K562 (cell line): ENCODE results near the gene CYS1. TPM values are rescaled to one million over a fixed set of nuclear protein-coding genes. Genes with fewer than 3 reads are reported as not detected.
A peak's percentile ranks its signal among the peaks of the same experiment; 100 is the strongest.

Experiments
- CREM ChIP-seq: IDR thresholded peaks from 2 replicates; pipeline ENCODE4 v1.6.1; 2014; ENCODE audit warnings: antibody characterized with exemption, low read depth
- DACH1 ChIP-seq: fragments of 450-650 bp; IDR thresholded peaks from 2 replicates; pipeline ENCODE4 v1.6.1; 2018; ENCODE audit not compliant: partially characterized antibody
- GMEB1 ChIP-seq: fragments of 250-450 bp; sonication (Bioruptor Pico); IDR thresholded peaks from 2 replicates; pipeline ENCODE4 v1.4.0; 2020; ENCODE audit warnings: mild to moderate bottlenecking
- MAX ChIP-seq: sonication (generic); formaldehyde crosslinking; IDR thresholded peaks from 2 replicates; pipeline ENCODE4 v1.9.0; 2022; ENCODE audit warnings: mild to moderate bottlenecking, missing genetic modification reagents
- MAZ ChIP-seq, 2 experiments: fragments of 450-650 bp in 1 of 2; sonication (generic) in 1 of 2; formaldehyde crosslinking; IDR thresholded peaks in 1 of 2; conservative IDR thresholded peaks in 1 of 2; 2 replicates each; pipeline versions ENCODE4 v1.4.0 to v1.5.0; 2020; ENCODE audit warnings: mild to moderate bottlenecking in 1 of 2, missing genetic modification reagents in 1 of 2
- SMAD3 ChIP-seq: fragments of 450-650 bp; formaldehyde crosslinking; conservative IDR thresholded peaks from 2 replicates; pipeline ENCODE4 v1.4.0; 2020; ENCODE audit warnings: mild to moderate bottlenecking
- SMAD4 ChIP-seq: fragments of 250-450 bp; sonication (Bioruptor Pico); conservative IDR thresholded peaks from 2 replicates; pipeline ENCODE4 v1.8.0; 2021; ENCODE audit warnings: inconsistent platforms, mild to moderate bottlenecking, moderate library complexity
- SUPT5H ChIP-seq: fragments of 450-650 bp; IDR thresholded peaks from 2 replicates; pipeline ENCODE4 v1.6.1; 2016
- THRB ChIP-seq: fragments of 450-650 bp; formaldehyde crosslinking; conservative IDR thresholded peaks from 2 replicates; pipeline ENCODE4 v1.4.0; 2022; ENCODE audit warnings: mild to moderate bottlenecking, missing genetic modification characterization
- ZNF175 ChIP-seq: fragments of 200-800 bp; sonication (Bioruptor generic); IDR thresholded peaks from 2 replicates; pipeline ENCODE4 v1.6.1; 2016; ENCODE audit warnings: low read depth, mild to moderate bottlenecking, missing genetic modification characterization, missing compliant biosample characterization
- ZNF263 ChIP-seq: sonication (generic); formaldehyde crosslinking; IDR thresholded peaks from 2 replicates; pipeline ENCODE4 v1.8.0; 2022; ENCODE audit warnings: mild to moderate bottlenecking, missing genetic modification reagents, borderline replicate concordance
- ZNF3 ChIP-seq: fragments of 250-450 bp; sonication (Bioruptor Pico); IDR thresholded peaks from 2 replicates; pipeline ENCODE4 v1.5.0; 2021; ENCODE audit warnings: mild to moderate bottlenecking, moderate library complexity
- ZNF316 ChIP-seq: fragments of 450-650 bp; IDR thresholded peaks from 2 replicates; pipeline ENCODE4 v1.6.1; 2016
- ZNF41 ChIP-seq: fragments of 250-450 bp; sonication (Bioruptor Pico); conservative IDR thresholded peaks from 2 replicates; pipeline ENCODE4 v1.4.0; 2020; ENCODE audit warnings: mild to moderate bottlenecking
- ZNF589 ChIP-seq: fragments of 200-800 bp; sonication (Bioruptor generic); IDR thresholded peaks from 2 replicates; pipeline ENCODE4 v1.6.1; 2016; ENCODE audit warnings: low read depth, missing genetic modification characterization, missing compliant biosample characterization
- polyA plus RNA-seq, 8 experiments: library from polyadenylated mRNA; depleted of rRNA in 4 of 8; stranded (reverse) in 5 of 8; unstranded in 3 of 8; fragments of >200 nt; fragmentation: Nextera tagmentation in 2 of 8; fragmentation: Illumina TruSeq in 1 of 8; extraction: Ambion mirVana in 2 of 8; extraction: Trizol in 1 of 8; gene quantifications; 2 replicates each; pipeline versions ENCODE4 v1.2.1 to v1.2.3, GENCODE V29; 2011 to 2014; ENCODE audit warnings: inconsistent platforms in 1 of 8, missing spikeins in 1 of 8
- total RNA-seq, 7 experiments: library from RNA; depleted of rRNA in 6 of 7; stranded (reverse); fragments of >200 nt in 6 of 7; fragmentation: Illumina TruSeq in 2 of 7; extraction: Trizol in 2 of 7; gene quantifications; 2 replicates each; pipeline versions ENCODE4 v1.2.1 to v1.2.3, GENCODE V29; 2011 to 2021; ENCODE audit warnings: low replicate concordance in 1 of 7
- TF ChIP-seq, protein P1 (sequence below): fragments of 450-650 bp; formaldehyde crosslinking; IDR thresholded peaks from 2 replicates; pipeline ENCODE4 v1.4.0; 2022; ENCODE audit warnings: missing genetic modification characterization
- TF ChIP-seq, protein P2 (sequence below): sonication (generic); formaldehyde crosslinking; IDR thresholded peaks from 2 replicates; pipeline ENCODE4 v1.8.0; 2022; ENCODE audit warnings: mild to moderate bottlenecking, low read depth, missing genetic modification reagents
- TF ChIP-seq, protein P3 (sequence below): fragments of 450-650 bp; IDR thresholded peaks from 2 replicates; pipeline ENCODE4 v1.6.1; 2018; ENCODE audit warnings: mild to moderate bottlenecking, low read depth; ENCODE audit not compliant: partially characterized antibody

CYS1 gene
- total and polyA plus RNA-seq, 9 of the 15 experiments (the other 6 are each of a cell fraction or from before 2014, with no cell fraction given): 0.11 to 0.13 TPM; not detected in 7

- TF ChIP-seq, protein P1, sequence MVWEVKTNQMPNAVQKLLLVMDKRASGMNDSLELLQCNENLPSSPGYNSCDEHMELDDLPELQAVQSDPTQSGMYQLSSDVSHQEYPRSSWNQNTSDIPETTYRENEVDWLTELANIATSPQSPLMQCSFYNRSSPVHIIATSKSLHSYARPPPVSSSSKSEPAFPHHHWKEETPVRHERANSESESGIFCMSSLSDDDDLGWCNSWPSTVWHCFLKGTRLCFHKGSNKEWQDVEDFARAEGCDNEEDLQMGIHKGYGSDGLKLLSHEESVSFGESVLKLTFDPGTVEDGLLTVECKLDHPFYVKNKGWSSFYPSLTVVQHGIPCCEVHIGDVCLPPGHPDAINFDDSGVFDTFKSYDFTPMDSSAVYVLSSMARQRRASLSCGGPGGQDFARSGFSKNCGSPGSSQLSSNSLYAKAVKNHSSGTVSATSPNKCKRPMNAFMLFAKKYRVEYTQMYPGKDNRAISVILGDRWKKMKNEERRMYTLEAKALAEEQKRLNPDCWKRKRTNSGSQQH (CRISPR knock-in tag): peak; percentile 85; the same call in 1 of the 2 replicates
- TF ChIP-seq, protein P2, sequence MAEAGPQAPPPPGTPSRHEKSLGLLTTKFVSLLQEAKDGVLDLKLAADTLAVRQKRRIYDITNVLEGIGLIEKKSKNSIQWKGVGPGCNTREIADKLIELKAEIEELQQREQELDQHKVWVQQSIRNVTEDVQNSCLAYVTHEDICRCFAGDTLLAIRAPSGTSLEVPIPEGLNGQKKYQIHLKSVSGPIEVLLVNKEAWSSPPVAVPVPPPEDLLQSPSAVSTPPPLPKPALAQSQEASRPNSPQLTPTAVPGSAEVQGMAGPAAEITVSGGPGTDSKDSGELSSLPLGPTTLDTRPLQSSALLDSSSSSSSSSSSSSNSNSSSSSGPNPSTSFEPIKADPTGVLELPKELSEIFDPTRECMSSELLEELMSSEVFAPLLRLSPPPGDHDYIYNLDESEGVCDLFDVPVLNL (CRISPR knock-in tag): peak; percentile 67; the same call in 1 of the 2 replicates
- 0 out of 2 replicates have a peak, but pooled peaks have one; percentile 11 for TF ChIP-seq SMAD3 (CRISPR knock-in tag)
- peak; percentile 68 to 88 for TF ChIP-seq MAZ (CRISPR knock-in tag; conservative IDR thresholded peaks at IDR 0.05 in 1 of 2, IDR thresholded peaks at IDR 0.05 in 1 of 2)
- TF ChIP-seq SUPT5H: peak; percentile 90
- 0 out of 2 replicates have a peak, but pooled peaks have one; percentile 50 for TF ChIP-seq THRB (CRISPR knock-in tag)
- 0 out of 2 replicates have a peak, but pooled peaks have one; percentile 5 for TF ChIP-seq ZNF589
- TF ChIP-seq ZNF41 (CRISPR knock-in tag): peak; percentile 11; the same call in 1 of the 2 replicates
- TF ChIP-seq, protein P3, sequence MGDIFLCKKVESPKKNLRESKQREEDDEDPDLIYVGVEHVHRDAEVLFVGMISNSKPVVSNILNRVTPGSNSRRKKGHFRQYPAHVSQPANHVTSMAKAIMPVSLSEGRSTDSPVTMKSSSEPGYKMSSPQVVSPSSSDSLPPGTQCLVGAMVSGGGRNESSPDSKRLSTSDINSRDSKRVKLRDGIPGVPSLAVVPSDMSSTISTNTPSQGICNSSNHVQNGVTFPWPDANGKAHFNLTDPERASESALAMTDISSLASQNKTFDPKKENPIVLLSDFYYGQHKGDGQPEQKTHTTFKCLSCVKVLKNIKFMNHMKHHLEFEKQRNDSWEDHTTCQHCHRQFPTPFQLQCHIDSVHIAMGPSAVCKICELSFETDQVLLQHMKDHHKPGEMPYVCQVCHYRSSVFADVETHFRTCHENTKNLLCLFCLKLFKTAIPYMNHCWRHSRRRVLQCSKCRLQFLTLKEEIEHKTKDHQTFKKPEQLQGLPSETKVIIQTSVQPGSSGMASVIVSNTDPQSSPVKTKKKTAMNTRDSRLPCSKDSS: no peak
- peak; percentile 65; the same call in 1 of the 2 replicates for TF ChIP-seq ZNF263
- TF ChIP-seq DACH1: no peak
- peak; percentile 68 for TF ChIP-seq CREM
- TF ChIP-seq MAX (CRISPR knock-in tag): peak; percentile 98
- no peak for TF ChIP-seq ZNF175
- TF ChIP-seq SMAD4 (CRISPR knock-in tag): no peak; the same call in 1 of the 2 replicates
- peak; percentile 73 for TF ChIP-seq ZNF316
- peak; percentile 43; the same call in 1 of the 2 replicates for TF ChIP-seq GMEB1
- TF ChIP-seq ZNF3: no peak
Measured at GRCh38 chr2:10120158-10120876, 40.1 kb upstream of the CYS1 start (continued).
